ENCODE measurements around the gene NFATC2.

- no peak for TF ChIP-seq CTCF (IDR thresholded peaks at IDR 0.05)
- no peak for TF ChIP-seq POLR2A (IDR thresholded peaks at IDR 0.05)
Observed at GRCh38 chr20:51430198-51430950, 112.1 kb downstream of the NFATC2 start.
